C1 segment of cervical spinal cord (tissue), 14 donors: ENCODE results near the gene KRT27.
"Not testable (repeated sequence)": the region's sequence is repeated elsewhere in the genome, so short reads cannot be mapped to it uniquely, and the experiment has no call there.

Experiments
- DNase-seq, 14 donors: peaks; one replicate each; lab custom pipeline; 2025; lab: John Stamatoyannopoulos, UW

Gene KRT27

GRCh38 chr17:40760105-40761016 lies 22.0 kb downstream of the KRT27 start:
- no peak for DNase-seq

DNA sequence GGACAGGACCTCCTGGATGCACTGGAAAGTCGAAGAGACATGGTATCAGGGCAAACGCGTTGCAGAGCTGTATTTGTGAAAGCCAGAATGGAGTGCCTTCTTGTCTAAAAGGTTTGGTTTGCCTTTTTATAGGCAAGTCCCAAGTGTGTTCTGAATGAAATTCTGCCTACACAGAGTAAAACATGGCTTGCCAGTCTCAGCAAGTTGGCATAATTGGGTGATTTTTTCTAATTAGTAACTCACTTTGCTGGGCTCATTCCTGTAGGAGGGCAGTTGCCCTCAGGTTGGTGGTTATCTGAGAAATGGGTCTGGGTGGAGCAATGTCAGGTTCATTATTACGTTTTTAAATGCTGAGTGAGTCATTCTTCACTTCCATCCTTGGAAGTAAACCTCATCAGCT lies 27.1 kb downstream of the KRT27 start, which contains the start of gene KRT25:
KRT25 (minus strand) TSS at position 101 of the 400 bp plus-strand sequence; CDS start at position 41, 60 bp downstream.
- DNase-seq: no peak

DNA sequence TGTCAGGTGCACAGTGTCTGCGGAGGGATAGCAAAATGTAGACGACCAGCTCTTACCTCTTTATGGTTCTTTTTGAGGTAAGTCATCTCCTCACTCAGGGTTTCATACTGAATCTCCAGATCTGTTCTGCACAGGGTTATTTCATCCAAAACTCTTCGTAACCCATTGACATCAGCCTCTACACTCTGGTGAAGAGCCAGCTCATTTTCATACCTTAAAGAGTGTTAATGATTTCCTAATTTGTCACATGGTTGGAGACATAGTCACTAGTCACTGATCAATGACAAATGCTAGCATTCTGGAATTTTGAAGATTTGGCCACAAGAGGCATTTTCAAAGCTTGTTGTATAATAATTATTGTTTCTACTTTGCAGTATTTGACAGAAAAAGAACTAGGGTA lies 28.5 kb downstream of the KRT27 start:
- DNase-seq: no peak

DNA sequence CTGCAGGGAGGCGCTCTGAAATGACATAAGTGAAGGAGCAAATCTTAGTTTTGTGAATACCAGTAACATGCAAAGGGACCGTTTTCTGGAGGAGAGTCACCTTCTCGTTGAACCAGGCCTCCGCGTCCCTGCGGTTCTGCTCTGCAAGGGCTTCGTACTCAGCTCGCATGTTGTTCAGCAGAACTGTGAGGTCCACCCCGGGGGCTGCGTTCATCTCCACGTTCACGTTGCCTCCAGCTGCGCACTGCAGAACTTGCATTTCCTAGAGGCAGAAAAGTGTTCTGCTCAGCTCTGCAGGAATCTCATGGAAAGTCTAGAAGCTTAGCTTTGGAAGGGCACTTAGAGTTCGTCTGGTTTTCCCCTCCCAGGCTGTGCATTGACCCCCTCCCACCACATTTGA lies 31.3 kb downstream of the KRT27 start:
- no peak for DNase-seq

GRCh38 chr17:40750391-40750790 lies 32.0 kb downstream of the KRT27 start:
- no peak for DNase-seq

GRCh38 chr17:40748666-40749065 lies 33.7 kb downstream of the KRT27 start:
- DNase-seq: not testable (repeated sequence)

DNA sequence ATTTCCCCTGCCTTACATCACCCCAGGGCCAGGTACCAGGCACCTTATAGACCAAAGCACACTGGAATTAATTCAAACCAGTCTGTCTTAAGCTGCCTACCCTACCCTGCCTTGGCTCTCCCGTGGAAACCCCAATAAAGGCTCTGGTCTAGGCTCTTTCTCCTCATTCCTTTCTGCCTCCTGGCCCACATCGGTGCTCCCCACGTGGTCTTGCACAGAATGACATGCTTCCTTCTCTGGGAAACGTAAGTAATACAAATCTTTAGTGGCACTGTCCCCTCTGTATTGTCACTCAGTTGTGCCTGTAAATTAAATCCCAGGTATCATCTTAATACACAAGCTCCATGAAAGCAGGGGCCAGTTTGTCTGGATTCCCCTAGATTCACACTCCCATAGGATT lies 43.8 kb downstream of the KRT27 start:
- DNase-seq: no peak

DNA sequence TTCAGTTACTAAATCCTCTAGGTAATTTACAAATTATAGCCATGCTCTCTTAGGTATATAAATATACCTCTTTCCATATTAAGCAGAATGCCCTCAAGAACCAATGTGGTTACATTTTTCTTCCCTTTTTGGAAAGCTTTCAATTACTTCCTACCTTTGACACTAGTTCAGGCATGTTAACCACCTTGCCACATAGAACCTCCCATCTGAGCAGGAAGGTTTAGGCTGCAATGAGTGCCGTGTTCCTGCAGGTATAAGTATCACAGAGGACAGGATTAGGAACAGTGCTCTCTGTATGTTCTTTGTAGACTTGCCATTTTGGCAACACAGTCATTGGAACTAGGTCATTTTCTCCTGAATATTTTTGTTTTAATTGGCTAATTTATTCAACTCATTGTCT lies 47.3 kb downstream of the KRT27 start:
- no peak for DNase-seq

DNA sequence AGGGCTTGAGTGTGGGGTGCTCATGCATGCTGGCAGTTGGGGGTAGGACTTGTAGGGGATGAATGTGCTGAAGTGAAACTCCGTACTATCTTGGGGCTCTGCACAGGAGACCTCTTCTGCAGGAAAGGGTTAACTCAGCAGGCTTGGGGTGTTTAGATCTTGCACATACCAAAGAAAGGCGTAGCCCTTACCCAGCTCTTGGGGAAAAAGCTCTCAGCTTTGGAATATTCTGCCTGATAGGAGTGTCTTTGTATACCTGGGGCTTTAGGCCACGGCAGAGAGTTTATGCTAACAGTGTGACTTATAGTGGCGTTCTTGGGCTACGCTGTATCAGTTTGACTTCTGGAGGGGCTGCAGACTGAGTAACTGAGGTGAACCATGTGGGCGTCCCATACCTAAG lies 48.3 kb downstream of the KRT27 start:
- no peak for DNase-seq

GRCh38 chr17:40730970-40731369 lies 51.4 kb downstream of the KRT27 start:
- DNase-seq: no peak

- no peak for DNase-seq
Measured at GRCh38 chr17:40727447-40728231, 54.7 kb downstream of the KRT27 start.

- no peak for DNase-seq
Measured at GRCh38 chr17:40726919-40727318, 55.4 kb downstream of the KRT27 start.
